CD4-positive, alpha-beta memory T cell (primary cell): ENCODE data around the gene STK39. TPM values are rescaled to one million over a fixed set of nuclear protein-coding genes. Genes with fewer than 3 reads are reported as not detected.

Experiments
- CTCF ChIA-PET: fragments of 350-600 bp; sonication (Branson Sonifier 250); formaldehyde crosslinking; loops from one replicate; lab custom pipeline; 2021; ENCODE audit warnings: inconsistent platforms; ENCODE audit not compliant: partially characterized antibody; lab: Charles Lee
- POLR2A ChIA-PET: fragments of 350-600 bp; sonication (Branson Sonifier 250); formaldehyde crosslinking; loops from one replicate; lab custom pipeline; 2021; ENCODE audit not compliant: partially characterized antibody; lab: Charles Lee
- DNase-seq, 5 donors: peaks; one replicate each; pipeline versions ENCODE4 v3.0.0 to v3.0.0-alpha.2; 2020 to 2022; ENCODE audit warnings: mixed read lengths in 1 of 5
- H3K27ac ChIP-seq: one replicate; pipeline ENCODE4 v1.7.0; 2013; ENCODE audit warnings: low read depth, low read length
- H3K27me3 ChIP-seq: 2 replicates; pipeline ENCODE4 v1.7.0; 2013; ENCODE audit warnings: mild to moderate bottlenecking, low read length, moderate library complexity; ENCODE audit not compliant: insufficient read depth
- H3K36me3 ChIP-seq: 2 replicates; pipeline ENCODE4 v1.7.0; 2013; ENCODE audit warnings: mild to moderate bottlenecking, low read length, moderate library complexity; ENCODE audit not compliant: insufficient read depth
- H3K4me1 ChIP-seq: 2 replicates; pipeline ENCODE4 v1.7.0; 2013; ENCODE audit warnings: mild to moderate bottlenecking, low read length, moderate library complexity; ENCODE audit not compliant: insufficient read depth
- H3K4me3 ChIP-seq, 2 donors: one replicate each; pipeline ENCODE4 v1.7.0; 2013; ENCODE audit warnings: low read length in 2 of 2, mild to moderate bottlenecking in 1 of 2
- H3K9me3 ChIP-seq, 2 donors: one replicate each; pipeline ENCODE4 v1.7.0; 2013; ENCODE audit warnings: low read length in 2 of 2, control low read depth in 1 of 2; ENCODE audit not compliant: control insufficient read depth in 1 of 2
- H3K27ac Mint-ChIP-seq, 7 donors: one replicate each; pipeline ENCODE4 v1.8.0; 2020 to 2021; ENCODE audit warnings: mixed read lengths in 7 of 7, mild to moderate bottlenecking in 6 of 7, inconsistent platforms in 3 of 7, moderate library complexity in 3 of 7
- H3K27me3 Mint-ChIP-seq, 2 donors: one replicate each; pipeline ENCODE4 v1.8.0; 2020 to 2021; ENCODE audit warnings: mixed read lengths in 2 of 2
- H3K36me3 Mint-ChIP-seq, 2 donors: one replicate each; pipeline ENCODE4 v1.8.0; 2020 to 2021; ENCODE audit warnings: mixed read lengths in 2 of 2, inconsistent platforms in 1 of 2, mild to moderate bottlenecking in 1 of 2
- H3K4me1 Mint-ChIP-seq, 4 donors: one replicate each; pipeline ENCODE4 v1.8.0; 2020 to 2021; ENCODE audit warnings: mixed read lengths in 4 of 4, mild to moderate bottlenecking in 1 of 4
- H3K4me3 Mint-ChIP-seq, 8 donors: one replicate each; pipeline ENCODE4 v1.8.0; 2020 to 2021; ENCODE audit warnings: mixed read lengths in 8 of 8, mild to moderate bottlenecking in 7 of 8, moderate library complexity in 6 of 8, inconsistent platforms in 3 of 8
- H3K9me3 Mint-ChIP-seq, 8 donors: one replicate each; pipeline ENCODE4 v1.8.0; 2020 to 2021; ENCODE audit warnings: mixed read lengths in 8 of 8, mild to moderate bottlenecking in 5 of 8, inconsistent platforms in 3 of 8, moderate library complexity in 1 of 8
- intact Hi-C: fragments of 100-400 bp; cut with micrococcal nuclease; formaldehyde crosslinking; loops from one replicate; pipeline ENCODE4 v1.15.1; 2023
- polyA plus RNA-seq, 2 donors: library from polyadenylated mRNA; unstranded; fragments of 300-500 nt; fragmentation: Illumina TruSeq; gene quantifications; one replicate each; pipeline ENCODE4 v1.2.3, GENCODE V29; 2021
- total RNA-seq, 2 experiments: library from RNA; stranded (reverse); gene quantifications; one replicate each; pipeline ENCODE4 v1.2.3, GENCODE V29; 2021

The STK39 gene
- total RNA-seq (10 to 100 TPM; 25.9 to 27.3 TPM), polyA plus RNA-seq (10 to 100 TPM in 1 of 2 donors, 1 to 10 TPM in 1; 4.9 to 10.6 TPM)

- H3K4me1 ChIP-seq, result peaks cover 44% of the 10 kb centered on the region
- peaks cover 26 to 53% (median 32%) of the 10 kb centered on the region in 4 donors for H3K4me1 Mint-ChIP-seq
- H3K4me3 ChIP-seq, result peak within 1 kb of the TSS; percentile 58 to 70
- POLR2A ChIA-PET, result interaction anchor here (0.8 to 2.2 kb wide), 5 partner anchors 36 to 102 kb away, joined by 3 to 7 read pairs (median 4); no protein-coding TSS in a partner anchor
- H3K27ac Mint-ChIP-seq, result peak within 1 kb of the TSS; percentile 89 to 96 (median 96)
- intact Hi-C loops, result loop anchor here (1.0 to 10.0 kb wide), 5 partner anchors 54 to 647 kb away; partner anchors contain the start of genes CERS6 and SPC25
- H3K4me3 Mint-ChIP-seq, result peak within 1 kb of the TSS; percentile 90 to 94 (median 92)
- no peaks in the 10 kb centered on the region for H3K9me3 ChIP-seq
- no peaks in the 10 kb centered on the region for H3K9me3 Mint-ChIP-seq
- H3K27me3 ChIP-seq, result no peaks in the 10 kb centered on the region
- peaks cover 0 to 10% of the 10 kb centered on the region in 2 donors for H3K36me3 Mint-ChIP-seq
- no peaks in the 10 kb centered on the region for H3K36me3 ChIP-seq
- DNase-seq, result peak; percentile 74 to 81 (median 76)
- no peaks in the 10 kb centered on the region for H3K27me3 Mint-ChIP-seq
- CTCF ChIA-PET, result no interaction called here
- H3K27ac ChIP-seq, result peak within 1 kb of the TSS; percentile 73
Observed at GRCh38 chr2:168247341-168248261, at the start of gene STK39. Gene STK39, minus strand, starts transcription at chr2:168247595. Its CDS starts 160 bp downstream, at chr2:168247435.

DNA sequence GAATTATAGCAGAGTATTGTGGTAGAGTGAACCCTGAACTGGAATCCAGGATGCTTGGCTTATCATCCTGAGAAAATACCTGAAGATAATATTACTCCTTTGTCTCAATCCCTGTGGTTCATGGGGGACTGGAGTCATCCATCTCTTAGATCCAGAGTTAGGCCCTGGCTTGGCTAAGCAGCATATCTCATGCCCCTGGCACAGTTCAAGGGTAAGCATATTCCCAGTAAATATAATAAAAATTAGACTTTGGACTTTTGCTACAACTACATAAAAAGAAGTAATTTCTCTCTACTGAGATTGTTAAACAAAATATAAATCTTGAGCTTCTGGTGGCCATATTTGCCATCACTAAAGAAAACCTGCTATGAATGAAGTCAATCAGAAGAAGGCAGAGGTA, 47.7 kb upstream of the STK39 start:
- no peaks in the 10 kb centered on the region for H3K27me3 ChIP-seq
- DNase-seq, result no peak
- H3K27ac ChIP-seq, result no peak overlapping the region
- no peaks in the 10 kb centered on the region for H3K36me3 ChIP-seq
- H3K9me3 Mint-ChIP-seq, result peaks cover 0 to 2% (median 0%) of the 10 kb centered on the region in 8 donors
- H3K27me3 Mint-ChIP-seq, result no peaks in the 10 kb centered on the region
- H3K27ac Mint-ChIP-seq, result no peak overlapping the region
- no peaks in the 10 kb centered on the region for H3K4me1 Mint-ChIP-seq
- no peaks in the 10 kb centered on the region for H3K36me3 Mint-ChIP-seq
- POLR2A ChIA-PET, result no interaction called here
- intact Hi-C loops, result no loop called here
- H3K4me1 ChIP-seq, result no peaks in the 10 kb centered on the region
- CTCF ChIA-PET, result interaction anchor here (1.2 kb wide), 1 partner anchor 42 kb away, joined by 3 read pairs; no protein-coding TSS in a partner anchor
- H3K9me3 ChIP-seq, result no peaks in the 10 kb centered on the region
- no peak overlapping the region for H3K4me3 Mint-ChIP-seq
- no peak overlapping the region for H3K4me3 ChIP-seq

- no peaks in the 10 kb centered on the region for H3K27me3 ChIP-seq
- no peak overlapping the region for H3K4me3 Mint-ChIP-seq
- no peaks in the 10 kb centered on the region for H3K4me1 ChIP-seq
- ChIA-PET CTCF (interaction anchor here (1.1 to 1.6 kb wide), 4 partner anchors 15 to 176 kb away, joined by 3 to 5 read pairs (median 4); no protein-coding TSS in a partner anchor), POLR2A (no interaction called here)
- no peaks in the 10 kb centered on the region for H3K36me3 ChIP-seq
- no peak overlapping the region for H3K4me3 ChIP-seq
- intact Hi-C loops, result no loop called here
- H3K27me3 Mint-ChIP-seq, result no peaks in the 10 kb centered on the region
- H3K36me3 Mint-ChIP-seq, result no peaks in the 10 kb centered on the region
- H3K4me1 Mint-ChIP-seq, result no peaks in the 10 kb centered on the region
- DNase-seq, result no peak
- peaks cover 0 to 2% (median 0%) of the 10 kb centered on the region in 8 donors for H3K9me3 Mint-ChIP-seq
- H3K27ac Mint-ChIP-seq, result no peak overlapping the region
- no peaks in the 10 kb centered on the region for H3K9me3 ChIP-seq
- H3K27ac ChIP-seq, result no peak overlapping the region
Observed at GRCh38 chr2:168294409-168294808, 47.0 kb upstream of the STK39 start.

DNA sequence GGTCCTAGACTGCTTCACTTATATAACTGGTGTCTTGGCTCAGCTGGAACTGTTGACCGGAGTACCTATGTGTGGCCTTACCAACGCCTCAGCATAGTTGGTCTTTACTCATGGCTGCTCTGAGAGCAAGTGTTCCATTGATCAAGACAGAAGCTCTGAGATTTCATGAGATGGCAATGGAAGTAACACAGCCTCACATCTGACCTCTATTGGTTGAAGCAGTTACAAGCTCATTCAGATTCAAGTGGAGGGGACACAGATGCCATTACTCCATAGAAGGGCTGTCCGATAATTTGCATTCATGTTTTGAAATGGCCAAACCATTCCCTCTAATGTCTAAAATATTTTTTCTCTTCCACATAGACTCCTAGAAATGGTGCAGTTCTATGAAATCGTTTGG, 46.4 kb upstream of the STK39 start:
- Mint-ChIP-seq H3K4me1 (no peaks in the 10 kb centered on the region), H3K27ac (peak overlapping the region in 1 of 7 donors; percentile 10), H3K4me3 (no peak overlapping the region), H3K27me3 (no peaks in the 10 kb centered on the region), H3K36me3 (no peaks in the 10 kb centered on the region), H3K9me3 (peaks cover 0 to 2% (median 0%) of the 10 kb centered on the region in 8 donors)
- ChIA-PET POLR2A (no interaction called here), CTCF (interaction anchor here (1.1 to 1.6 kb wide), 3 partner anchors 14 to 176 kb away, joined by 3 to 5 read pairs (median 4); no protein-coding TSS in a partner anchor)
- Histone ChIP-seq H3K9me3 (no peaks in the 10 kb centered on the region), H3K4me3 (no peak overlapping the region), H3K36me3 (no peaks in the 10 kb centered on the region), H3K27me3 (no peaks in the 10 kb centered on the region), H3K27ac (no peak overlapping the region), H3K4me1 (no peaks in the 10 kb centered on the region)
- intact Hi-C loops, result no loop called here
- DNase-seq, result no peak

- H3K27ac Mint-ChIP-seq, result no peak overlapping the region
- no peak for DNase-seq
- Histone ChIP-seq H3K27me3 (no peaks in the 10 kb centered on the region), H3K36me3 (no peaks in the 10 kb centered on the region), H3K4me1 (no peaks in the 10 kb centered on the region), H3K27ac (no peak overlapping the region), H3K4me3 (no peak overlapping the region), H3K9me3 (no peaks in the 10 kb centered on the region)
- no peak overlapping the region for H3K4me3 Mint-ChIP-seq
- no peaks in the 10 kb centered on the region for H3K4me1 Mint-ChIP-seq
- POLR2A ChIA-PET, result no interaction called here
- CTCF ChIA-PET, result interaction anchor here (1.6 kb wide), 1 partner anchor 129 kb away, joined by 3 read pairs; no protein-coding TSS in a partner anchor
- H3K27me3 Mint-ChIP-seq, result no peaks in the 10 kb centered on the region
- no peaks in the 10 kb centered on the region for H3K36me3 Mint-ChIP-seq
- intact Hi-C loops, result no loop called here
- H3K9me3 Mint-ChIP-seq, result peaks cover 0 to 2% (median 0%) of the 10 kb centered on the region in 8 donors
Observed at GRCh38 chr2:168290391-168290790, 43.0 kb upstream of the STK39 start.

GRCh38 chr2:168289880-168290279, 42.5 kb upstream of the STK39 start:
- intact Hi-C loops, result no loop called here
- POLR2A ChIA-PET, result no interaction called here
- H3K4me3 Mint-ChIP-seq, result no peak overlapping the region

DNA sequence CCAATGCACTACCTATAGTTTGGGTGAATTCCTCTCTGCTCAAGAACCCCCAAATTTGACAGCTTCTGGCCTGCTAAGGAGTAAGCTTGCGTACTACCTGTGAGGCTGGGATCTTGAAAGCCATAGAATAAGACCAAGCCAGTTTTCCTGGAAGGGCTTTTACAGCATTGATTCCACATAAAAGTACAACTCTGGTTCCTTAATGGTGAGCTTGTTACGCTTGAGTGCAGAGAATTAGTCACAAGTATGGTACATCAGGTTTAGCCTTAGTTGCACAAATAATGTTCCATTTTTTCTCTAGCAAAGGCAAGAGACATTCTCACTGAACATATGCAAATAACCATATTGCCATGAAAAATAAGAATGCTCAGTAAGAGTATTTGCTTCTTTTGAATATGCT, 39.1 kb upstream of the STK39 start:
- no peaks in the 10 kb centered on the region for H3K36me3 Mint-ChIP-seq

More at GRCh38 chr2:168289880-168290279, 42.5 kb upstream of the STK39 start:
- Histone ChIP-seq H3K9me3 (no peaks in the 10 kb centered on the region), H3K27me3 (no peaks in the 10 kb centered on the region), H3K36me3 (no peaks in the 10 kb centered on the region), H3K4me1 (no peaks in the 10 kb centered on the region), H3K27ac (no peak overlapping the region), H3K4me3 (no peak overlapping the region)
- Mint-ChIP-seq H3K27me3 (no peaks in the 10 kb centered on the region), H3K4me1 (no peaks in the 10 kb centered on the region), H3K36me3 (no peaks in the 10 kb centered on the region), H3K27ac (no peak overlapping the region), H3K9me3 (peaks cover 0 to 2% (median 0%) of the 10 kb centered on the region in 8 donors)
- DNase-seq, result no peak
- CTCF ChIA-PET, result interaction anchor here (0.6 to 1.6 kb wide), 2 partner anchors 109 to 128 kb away, joined by 3 read pairs; no protein-coding TSS in a partner anchor

More for the DNA sequence above, 39.1 kb upstream of the STK39 start:
- no peaks in the 10 kb centered on the region for H3K4me1 Mint-ChIP-seq
- DNase-seq, result no peak
- ChIA-PET POLR2A (no interaction called here), CTCF (no interaction called here)
- H3K27ac ChIP-seq, result no peak overlapping the region
- H3K27me3 ChIP-seq, result no peaks in the 10 kb centered on the region
- no peak overlapping the region for H3K27ac Mint-ChIP-seq
- intact Hi-C loops, result no loop called here
- no peaks in the 10 kb centered on the region for H3K9me3 ChIP-seq
- H3K27me3 Mint-ChIP-seq, result peaks cover 0 to 3% of the 10 kb centered on the region in 2 donors
- H3K9me3 Mint-ChIP-seq, result no peaks in the 10 kb centered on the region
- no peak overlapping the region for H3K4me3 ChIP-seq
- H3K4me3 Mint-ChIP-seq, result no peak overlapping the region
- no peaks in the 10 kb centered on the region for H3K4me1 ChIP-seq
- H3K36me3 ChIP-seq, result no peaks in the 10 kb centered on the region
